SW 1271 (cell line): ENCODE measurements around the gene SHC4.
A peak's percentile ranks its signal among the peaks of the same experiment; 100 is the strongest.
"Not testable (repeated sequence)": the region's sequence is repeated elsewhere in the genome, so short reads cannot be mapped to it uniquely, and the experiment has no call there.

Source experiments
- DNase-seq, 2 experiments: peaks; one replicate each; lab custom pipeline; 2025; lab: John Stamatoyannopoulos, UW

Gene SHC4

DNA sequence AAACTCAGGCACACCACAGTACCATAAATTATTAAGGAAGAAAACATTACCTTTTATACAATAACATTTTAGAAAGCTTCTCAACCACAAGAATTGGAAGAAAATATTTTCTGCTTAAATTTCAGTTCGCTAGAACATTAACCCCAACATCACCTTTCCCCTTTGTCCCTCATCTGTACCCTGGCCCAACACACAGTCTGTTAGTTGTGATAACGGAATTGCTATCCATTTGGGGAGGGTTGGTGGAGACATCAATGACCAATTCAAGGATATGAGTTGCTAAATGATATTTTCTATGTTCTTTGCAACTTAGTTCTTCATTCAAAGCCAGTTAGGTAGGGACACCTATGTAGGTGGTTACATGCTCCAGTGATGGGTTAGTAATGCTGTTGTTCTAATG, 80.0 kb downstream of the SHC4 start:
- DNase-seq: no peak

DNA sequence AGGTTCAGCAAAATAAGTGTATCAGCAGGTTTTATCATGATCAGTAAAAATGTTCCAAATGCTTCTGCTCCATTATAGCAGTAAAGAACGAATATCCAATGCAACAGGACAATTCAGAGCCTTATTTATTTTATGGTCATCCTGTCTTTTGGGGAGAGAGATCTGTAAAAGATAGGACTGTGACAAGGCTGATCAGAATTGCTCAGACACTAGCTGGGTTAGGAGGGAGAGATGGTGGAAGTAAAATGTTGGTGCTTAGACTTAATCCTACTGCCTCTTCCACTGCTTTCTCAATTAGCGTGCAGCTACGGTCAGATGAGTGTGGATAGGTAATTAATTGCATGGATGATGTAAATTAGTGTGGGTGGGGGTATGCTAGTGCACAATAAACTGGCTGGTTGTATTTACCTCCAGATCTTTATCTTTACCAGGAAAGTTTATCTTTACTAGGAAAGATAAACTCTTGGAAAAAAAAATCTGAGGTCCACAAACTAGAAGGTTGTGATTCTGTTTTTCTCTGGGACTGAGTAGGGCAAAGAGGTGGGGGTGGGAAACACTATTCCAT, 83.6 kb downstream of the SHC4 start:
- no peak for DNase-seq

DNA sequence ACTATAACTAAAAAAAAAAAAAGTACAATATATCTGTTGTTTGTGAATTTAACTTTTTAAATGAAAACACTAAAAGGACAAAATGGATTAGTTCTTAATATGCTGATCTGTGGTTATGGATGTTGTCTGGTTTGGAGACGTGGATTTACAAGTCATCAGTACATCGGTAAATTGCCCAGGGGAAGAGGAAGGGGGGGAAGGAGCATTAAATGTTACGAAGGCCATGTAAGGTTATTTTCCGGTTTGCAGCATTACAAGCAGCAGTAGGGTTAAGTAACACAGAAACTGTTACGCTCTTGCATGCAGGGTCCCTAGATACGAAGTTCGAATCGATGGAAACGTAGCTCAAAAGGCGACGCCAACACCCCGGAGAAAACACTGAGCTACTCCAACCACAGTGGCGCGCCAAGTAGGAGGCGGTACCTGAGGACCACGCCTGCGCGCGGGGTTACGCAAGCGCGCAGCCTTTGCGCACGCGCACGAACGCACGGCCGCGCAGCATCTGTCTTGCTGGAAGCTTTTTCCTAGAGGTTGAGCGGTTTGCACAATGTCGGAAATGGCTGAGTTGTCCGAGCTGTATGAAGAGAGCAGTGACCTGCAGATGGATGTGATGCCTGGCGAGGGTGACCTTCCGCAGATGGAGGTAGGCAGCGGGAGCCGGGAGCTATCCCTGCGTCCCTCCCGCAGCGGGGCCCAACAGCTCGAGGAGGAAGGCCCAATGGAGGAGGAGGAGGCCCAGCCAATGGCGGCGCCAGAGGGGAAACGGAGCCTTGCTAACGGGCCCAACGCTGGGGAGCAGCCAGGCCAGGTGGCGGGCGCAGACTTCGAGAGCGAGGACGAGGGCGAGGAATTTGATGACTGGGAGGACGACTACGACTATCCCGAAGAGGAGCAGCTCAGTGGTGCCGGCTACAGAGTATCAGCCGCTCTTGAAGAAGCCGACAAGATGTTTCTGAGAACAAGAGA, 85.8 kb downstream of the SHC4 start, which contains the start of gene EID1:
EID1 (plus strand) TSS at position 505 of the 966 bp plus-strand sequence; CDS start at position 548, 43 bp downstream.
- DNase-seq: peak; percentile 52 to 78

DNA sequence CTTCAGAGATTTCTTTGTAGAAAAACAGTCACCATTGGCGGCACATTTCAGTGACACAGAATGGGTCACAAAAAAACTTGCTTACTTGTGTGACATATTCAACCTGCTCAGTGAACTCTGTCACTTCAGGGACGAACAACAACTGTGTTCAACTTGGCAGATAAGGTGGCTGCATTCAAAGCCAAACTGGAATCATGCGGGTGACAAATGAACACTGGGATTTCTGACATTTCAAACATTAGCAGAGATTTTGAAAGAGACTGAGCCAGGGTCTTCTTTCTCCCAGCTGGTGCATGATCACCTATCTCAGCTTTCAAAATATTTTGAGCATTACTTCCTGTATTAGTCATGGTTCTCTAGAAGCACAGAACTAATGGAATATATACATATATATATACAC, 87.7 kb downstream of the SHC4 start:
- no peak for DNase-seq

DNA sequence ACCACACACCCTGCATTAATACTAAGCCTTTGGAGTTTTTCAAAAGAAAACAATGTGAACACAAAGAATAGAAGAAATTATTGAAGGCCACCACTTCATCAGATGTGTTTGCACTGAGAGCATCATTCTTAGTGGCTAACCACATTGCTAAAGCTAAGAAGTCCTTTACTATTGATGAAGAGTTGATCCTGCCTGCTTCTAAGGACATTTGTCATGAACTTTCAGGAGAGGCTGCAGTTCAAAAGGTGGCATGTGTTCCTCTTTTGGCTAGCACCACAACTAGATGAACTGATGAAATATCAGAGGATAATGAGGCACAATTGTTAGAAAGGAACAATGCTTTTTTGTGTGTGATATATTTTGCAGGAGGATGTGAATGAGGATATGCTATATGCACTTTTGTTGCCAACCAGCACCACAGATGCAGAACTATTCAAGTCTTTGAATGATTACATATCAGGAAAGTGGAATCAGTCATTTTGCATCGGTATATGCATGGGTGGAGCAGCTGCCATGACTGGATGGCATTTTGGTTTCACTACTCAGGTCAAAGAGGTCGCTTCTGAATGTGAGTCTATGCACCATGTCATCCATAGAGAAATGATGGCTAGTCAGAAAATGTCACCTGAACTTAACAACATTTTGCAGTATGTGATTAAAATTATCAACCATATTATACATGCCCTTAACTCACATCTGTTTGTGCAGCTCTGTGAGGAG, 88.3 kb downstream of the SHC4 start:
- no peak for DNase-seq

DNA sequence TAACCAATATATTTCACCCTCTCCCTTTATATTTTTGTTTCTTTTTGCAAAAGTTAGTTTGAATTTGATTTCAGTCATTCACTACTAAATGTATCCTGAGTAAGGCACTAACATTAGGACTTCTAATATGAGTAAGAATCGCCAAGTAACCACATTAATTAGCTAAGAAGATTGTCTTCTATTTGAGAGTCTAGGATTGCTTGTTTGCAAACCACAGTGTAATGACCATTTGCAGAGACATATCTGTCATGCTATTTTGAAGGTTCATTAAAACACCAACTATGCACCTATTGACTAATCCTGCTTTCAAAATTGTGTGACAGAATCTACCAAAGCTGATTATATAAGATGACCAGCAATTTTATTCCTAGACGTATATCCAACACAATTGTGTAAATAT, 91.1 kb downstream of the SHC4 start:
- DNase-seq: no peak

DNA sequence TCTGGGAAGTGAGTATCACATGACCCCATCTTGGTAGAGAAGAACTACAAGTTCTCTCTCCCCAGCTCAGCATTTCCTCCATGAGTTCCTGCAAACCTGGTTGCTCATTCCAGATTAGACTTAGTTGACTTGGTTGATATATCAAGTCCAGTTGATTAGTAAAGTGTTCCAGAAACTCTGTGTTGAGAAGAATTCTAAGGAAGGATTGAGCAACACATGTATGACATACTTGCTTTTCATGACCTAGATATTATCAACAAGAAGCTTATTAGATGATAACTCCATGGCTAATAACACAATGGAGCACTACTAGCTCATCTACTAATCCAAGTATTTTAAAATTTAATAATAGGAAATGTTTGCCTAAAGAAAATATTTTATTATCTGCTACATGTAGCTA, 92.2 kb downstream of the SHC4 start:
- DNase-seq: no peak

DNA sequence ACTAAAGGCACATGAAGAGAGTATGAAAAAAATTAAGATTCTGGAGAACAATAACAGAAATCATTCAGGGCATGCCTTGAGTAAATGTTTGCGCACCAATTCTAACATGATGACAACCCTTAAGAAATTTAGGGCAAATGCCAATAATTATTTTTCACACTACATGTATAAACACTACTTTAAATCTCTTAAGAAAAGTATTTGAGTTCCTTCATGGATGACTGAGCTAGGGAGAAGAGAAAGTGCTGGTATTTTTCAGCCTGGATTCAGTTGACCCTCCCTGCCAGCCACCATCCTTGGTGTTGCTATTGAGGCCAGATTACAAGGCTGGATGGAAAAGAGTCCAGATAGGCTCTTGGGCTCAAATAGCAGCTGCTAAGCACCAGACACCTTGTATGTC, 93.8 kb downstream of the SHC4 start:
- no peak for DNase-seq

DNA sequence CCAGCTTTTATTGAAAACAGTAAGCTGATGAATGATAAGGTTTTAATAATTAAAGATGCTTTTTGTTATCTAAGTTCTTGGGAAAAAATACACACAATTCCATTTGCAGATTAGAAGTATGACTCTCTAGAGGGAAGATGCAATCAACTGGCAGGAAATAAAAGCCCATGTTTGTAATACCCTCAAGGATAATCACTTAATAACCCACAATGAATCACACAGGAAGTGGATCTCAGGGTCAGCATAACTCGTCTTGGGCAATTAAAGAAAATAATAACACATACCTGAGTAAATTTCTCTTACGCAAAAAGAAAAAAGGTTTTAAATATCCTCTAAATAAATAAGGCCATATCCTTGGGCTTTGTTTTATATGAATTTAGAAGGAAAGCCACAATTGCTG, 95.2 kb downstream of the SHC4 start:
- DNase-seq: peak in 1 of 2 experiments; percentile 2

DNA sequence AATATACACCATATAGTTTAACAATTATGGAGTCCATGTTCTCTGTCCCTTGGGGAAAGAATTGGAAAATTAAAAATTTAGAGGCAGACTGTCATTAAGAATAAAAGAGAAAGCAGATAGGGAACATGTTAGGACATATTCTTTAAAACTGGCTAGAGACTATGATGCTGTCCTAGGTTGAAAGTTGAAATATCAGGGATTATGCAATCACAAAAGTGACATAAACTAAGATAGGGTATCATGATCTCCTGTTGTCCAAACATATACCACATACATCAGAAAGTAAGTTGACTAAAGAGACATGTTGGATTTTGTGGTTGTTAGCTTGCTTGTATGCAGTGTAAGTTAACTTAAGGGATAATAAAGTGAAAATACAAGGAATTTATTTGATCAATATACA, 95.7 kb downstream of the SHC4 start:
- DNase-seq: no peak

DNA sequence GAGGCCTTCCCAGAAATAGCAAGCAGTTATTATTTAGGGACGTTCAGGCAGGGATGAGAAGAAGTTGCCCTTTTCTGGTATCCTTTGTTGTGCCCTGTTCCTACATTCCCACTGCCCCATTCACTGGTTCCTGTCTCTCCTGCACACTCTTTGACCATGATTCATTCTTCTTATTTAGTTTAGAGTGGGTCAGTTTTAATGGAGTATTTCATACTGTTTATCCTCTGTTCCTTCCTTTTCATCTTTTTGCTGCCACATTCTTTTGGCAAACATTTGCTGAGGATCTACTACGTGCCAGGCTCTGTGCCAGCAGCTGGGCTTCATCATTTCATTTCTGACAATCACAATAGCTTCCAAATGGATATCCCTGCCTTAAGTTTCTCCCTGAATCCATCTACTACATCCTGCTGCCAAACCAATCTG, 97.6 kb downstream of the SHC4 start:
- DNase-seq: no peak

DNA sequence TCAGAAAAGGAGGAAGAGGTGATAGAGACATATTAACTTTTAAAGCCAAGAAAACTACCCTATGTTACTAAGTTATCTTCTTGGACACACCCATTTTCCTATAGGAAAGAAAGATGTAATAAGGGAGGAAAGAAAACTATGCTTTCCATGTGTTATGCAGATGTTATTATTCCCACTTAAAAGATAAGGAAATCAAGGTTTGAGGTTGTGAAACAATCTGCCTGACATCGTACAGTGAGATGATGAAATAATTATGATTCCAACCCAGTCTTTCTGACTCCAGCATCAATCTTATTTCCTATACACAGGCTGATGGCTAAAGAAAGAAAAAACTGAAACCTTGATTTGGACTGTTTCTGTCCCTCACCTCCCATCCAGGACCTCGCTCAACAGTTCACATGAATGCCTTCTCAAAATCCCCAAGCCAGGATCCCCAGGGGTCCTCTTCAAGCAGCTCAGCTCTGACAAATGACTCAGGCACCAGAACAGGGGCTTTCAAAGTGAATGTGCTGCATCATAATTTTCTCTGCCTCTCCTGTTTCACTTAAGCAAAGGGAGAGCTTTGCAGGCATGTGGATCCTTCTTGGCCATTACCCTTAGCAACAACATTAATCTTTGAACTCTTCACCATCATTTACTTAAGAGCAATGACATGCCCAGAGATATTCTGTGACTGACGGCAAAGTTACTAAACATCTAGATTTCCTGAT, 98.2 kb downstream of the SHC4 start:
- DNase-seq: no peak

DNA sequence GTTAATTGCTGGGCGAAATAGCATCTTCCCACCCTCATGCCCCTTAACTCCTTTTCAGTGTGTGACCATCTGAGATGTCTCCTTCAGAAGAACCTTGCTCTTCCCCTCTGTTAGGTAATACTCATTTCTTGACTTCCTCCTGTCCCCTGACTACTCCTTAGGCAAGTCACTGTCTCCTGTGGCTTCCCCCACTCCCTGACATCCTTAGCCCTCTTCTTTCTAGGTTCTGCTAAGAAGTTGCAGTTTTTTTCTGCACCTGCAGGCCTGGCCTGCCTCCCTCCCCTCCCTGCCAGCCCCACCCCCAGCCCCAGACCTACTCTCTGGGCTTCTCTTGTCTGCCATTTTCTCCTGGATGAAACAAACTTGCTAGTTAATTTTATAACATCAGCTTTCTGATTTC, 101.0 kb downstream of the SHC4 start:
- DNase-seq: no peak

DNA sequence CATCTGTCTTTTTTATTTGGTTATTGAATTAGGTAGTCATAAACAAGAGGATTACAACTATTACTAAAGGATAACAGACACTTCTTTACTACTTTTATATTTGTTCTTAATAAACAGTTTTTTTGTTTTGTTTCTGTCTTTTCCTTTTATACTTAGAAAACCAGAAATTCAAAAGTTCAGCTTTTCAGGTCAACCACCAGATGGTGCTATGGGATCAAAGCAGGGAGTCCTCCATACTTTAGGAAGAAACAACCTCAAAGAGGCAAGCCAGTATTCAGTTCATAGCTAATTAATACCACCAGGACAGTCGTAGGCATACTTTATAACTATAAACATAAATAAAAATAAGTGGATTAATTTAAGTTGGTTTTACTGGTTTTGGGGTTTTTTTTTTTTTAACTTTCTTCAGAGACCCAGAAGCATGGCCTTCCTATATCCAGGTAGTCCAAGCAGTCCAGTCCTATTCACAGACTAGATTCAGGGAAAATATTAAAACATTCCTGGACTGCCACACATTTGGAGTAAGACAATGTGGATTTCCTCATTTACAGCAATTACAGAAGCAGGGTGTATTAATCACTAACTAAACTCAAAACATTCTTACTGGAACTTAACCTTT, 101.8 kb downstream of the SHC4 start:
- peak in 1 of 2 experiments; percentile 59 for DNase-seq

DNA sequence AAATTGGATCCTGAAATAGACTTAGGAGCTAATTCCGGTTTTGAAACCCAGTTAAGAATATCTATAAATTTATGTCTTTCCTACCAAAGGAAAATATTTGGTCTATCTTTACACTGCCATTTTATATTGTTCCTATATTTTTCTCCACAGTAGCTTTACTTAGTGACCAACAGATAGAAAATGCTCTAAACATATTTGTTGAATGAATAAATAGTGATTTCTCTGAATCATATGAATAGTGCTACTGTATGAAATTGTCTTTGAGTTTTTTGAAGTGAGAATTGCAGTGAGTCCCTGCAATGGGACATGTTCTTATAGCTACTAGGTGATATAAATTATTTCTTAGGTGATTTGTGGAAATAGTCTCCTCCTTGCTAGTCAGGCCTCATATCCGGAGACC, 104.3 kb downstream of the SHC4 start:
- DNase-seq: no peak

DNA sequence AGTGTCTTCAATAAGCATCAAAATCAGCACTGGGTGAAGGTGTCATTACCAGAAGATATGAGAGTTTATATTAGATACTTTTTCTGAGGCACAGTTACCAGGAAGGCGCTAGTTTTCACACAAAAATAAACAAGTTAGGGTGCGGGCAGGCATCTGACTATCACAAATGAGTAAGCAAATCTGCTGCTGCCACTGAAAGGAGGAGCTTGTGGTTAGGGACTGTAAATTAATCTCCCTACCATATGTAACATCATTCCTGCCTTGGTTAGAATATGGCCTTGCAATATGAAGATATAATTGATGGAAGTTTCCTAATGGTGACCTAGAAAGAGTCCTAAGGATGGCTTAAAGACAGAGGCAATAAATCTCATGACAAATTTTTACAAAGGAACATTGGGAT, 105.3 kb downstream of the SHC4 start:
- DNase-seq: no peak

DNA sequence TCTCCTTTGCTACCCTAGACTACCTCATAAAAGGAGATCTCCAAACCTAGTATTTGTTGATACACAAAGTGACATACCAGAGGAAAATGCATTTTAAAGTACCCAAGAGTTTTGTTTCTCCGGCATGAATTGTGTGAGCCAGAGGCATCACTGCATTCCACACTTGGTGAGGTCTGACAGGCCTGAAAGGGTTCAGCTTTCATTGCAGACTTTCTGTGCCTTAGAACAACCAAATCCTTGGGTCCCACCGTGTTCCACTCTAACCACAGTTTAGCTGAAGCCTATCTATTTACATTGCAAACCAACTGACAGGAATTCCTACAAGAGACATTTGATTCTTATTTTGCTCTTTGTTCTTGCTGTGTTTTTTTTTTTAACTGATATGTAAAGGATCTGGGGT, 106.8 kb downstream of the SHC4 start:
- DNase-seq: no peak

DNA sequence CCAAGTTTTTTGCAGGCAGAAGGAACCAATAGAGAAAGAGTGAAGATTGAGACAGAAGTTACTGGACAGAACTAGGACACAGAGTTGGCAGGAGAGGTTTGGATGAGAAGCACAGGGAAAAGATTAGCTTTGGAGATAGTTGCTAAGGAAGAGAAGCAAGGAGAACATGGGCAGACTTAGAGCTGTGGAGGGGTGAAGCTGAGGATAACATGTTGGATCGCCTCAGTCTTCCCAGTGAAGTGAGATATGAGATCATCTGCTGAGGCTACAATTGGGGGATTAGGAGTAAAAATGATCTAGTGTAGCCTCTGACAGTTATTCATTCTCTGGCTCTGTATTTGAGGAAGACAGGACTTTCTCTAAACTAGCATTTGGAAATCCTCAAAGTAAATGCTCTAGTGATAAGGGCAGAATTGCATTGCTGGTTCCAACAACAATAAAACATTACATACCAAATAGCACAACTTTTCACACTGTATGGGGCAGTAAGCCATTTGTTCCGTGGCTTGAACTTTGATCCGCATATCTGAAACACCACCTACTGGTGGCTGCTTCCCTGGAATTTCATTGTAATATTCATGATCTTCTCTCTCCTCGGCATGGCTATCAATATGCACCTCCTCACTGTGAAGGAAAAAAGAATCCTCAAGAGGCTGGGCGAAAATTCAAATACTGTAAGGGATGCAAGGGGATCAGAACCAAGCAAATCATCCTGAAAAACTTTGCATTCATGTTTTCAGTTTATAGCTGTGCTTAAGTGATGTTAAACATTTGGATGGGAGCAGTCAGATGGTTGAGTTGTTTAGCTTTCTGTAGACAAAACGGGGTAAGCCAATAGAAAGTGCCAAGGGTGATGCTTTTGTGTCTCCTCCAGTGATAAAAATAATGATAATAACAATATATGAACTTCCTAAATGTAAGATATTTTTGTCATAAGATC, 107.9 kb downstream of the SHC4 start:
- peak in 1 of 2 experiments; percentile 30 for DNase-seq

DNA sequence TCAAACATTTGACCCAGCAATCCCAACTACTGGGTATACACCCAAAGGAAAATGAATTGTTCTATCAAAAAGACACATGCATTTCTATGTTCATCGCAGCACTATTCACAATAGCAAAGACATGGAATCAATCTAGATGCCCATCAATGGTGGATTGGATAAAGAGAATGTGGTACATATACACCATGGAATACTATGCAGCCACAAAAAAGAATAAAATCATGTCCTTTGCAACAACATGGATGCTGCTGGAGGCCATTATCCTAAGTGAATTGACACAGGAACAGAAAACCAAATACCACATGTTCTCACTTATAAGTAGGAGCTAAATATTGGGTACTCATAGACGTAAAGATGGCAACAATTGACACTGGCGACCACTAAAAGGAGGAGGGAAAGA, 109.3 kb downstream of the SHC4 start:
- not testable (repeated sequence) for DNase-seq

DNA sequence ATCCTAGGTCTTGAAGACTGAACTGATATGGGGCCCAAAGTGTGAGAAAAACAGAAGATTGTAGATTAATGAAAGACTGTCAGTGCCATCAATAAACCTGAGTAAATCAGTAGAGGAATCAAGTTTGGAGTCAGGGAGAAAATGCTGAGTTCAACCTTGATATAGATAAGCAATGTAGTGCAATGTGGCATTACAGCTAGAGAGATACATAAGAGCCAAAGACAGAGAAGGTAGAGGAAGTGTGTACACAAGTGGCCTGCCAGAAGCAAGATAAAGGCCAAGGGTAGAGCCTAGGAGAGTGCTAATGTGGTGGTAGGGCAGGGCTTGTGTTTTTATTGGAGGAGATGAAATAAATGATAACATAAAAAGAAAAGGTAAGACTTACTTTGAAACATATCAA, 111.8 kb downstream of the SHC4 start:
- no peak for DNase-seq

DNA sequence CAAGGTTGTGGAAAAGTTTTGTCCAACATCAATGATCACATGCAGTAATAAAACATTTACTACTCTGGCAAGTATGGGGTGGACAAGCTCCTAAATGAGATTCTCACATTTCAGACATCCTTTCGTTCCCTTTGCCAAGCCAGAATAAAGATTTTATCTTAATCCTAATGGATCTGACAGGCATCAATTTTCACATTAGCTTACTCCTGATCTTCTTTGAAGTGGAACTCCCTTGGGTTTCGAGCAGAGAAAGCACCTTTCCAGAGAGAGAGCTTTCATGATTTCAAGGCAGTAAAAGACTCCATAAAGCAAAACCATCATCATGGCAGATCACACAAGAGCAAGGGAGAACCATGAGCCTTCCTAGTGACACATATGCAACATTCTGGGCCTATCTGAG, 113.1 kb downstream of the SHC4 start:
- no peak for DNase-seq
